ENCODE results near the gene KCNQ1. TPM values are rescaled to one million over a fixed set of nuclear protein-coding genes. Genes with fewer than 3 reads are reported as not detected.

Gene KCNQ1
- polyA plus RNA-seq, 10 donors = 1.2 to 3.6 (median 2.4) TPM

GRCh38 chr11:2423157-2424025 lies 21.4 kb upstream of the KCNQ1 start:
- DNase-seq = no peak

- no peak for DNase-seq
Observed at GRCh38 chr11:2424811-2425495, 19.9 kb upstream of the KCNQ1 start.

GRCh38 chr11:2425506-2425905 lies 19.3 kb upstream of the KCNQ1 start:
- no peak for DNase-seq

GRCh38 chr11:2426221-2426620 lies 18.6 kb upstream of the KCNQ1 start:
- no peak for DNase-seq

- DNase-seq = no peak
Observed at GRCh38 chr11:2426826-2427521, 17.8 kb upstream of the KCNQ1 start.

GRCh38 chr11:2427721-2428321 lies 17.0 kb upstream of the KCNQ1 start:
- DNase-seq = no peak

- peak; percentile 9 to 58 (median 53) for DNase-seq
Observed at GRCh38 chr11:2428322-2428795, 16.4 kb upstream of the KCNQ1 start.

- DNase-seq = no peak
Observed at GRCh38 chr11:2431395-2431794, 13.4 kb upstream of the KCNQ1 start.

- no peak for DNase-seq
Observed at GRCh38 chr11:2432171-2432621, 12.6 kb upstream of the KCNQ1 start.

GRCh38 chr11:2432628-2433071 lies 12.2 kb upstream of the KCNQ1 start:
- no peak for DNase-seq

- no peak for DNase-seq
Observed at GRCh38 chr11:2433106-2433925, 11.5 kb upstream of the KCNQ1 start.

- no peak for DNase-seq
Observed at GRCh38 chr11:2434008-2434407, 10.8 kb upstream of the KCNQ1 start.

GRCh38 chr11:2434506-2435255 lies 10.1 kb upstream of the KCNQ1 start:
- DNase-seq = no peak

GRCh38 chr11:2435288-2436012 lies 9.4 kb upstream of the KCNQ1 start:
- DNase-seq = no peak

GRCh38 chr11:2436013-2436520 lies 8.7 kb upstream of the KCNQ1 start:
- DNase-seq = no peak

- DNase-seq = no peak
Observed at GRCh38 chr11:2436521-2437031, 8.2 kb upstream of the KCNQ1 start.

GRCh38 chr11:2437516-2437915 lies 7.3 kb upstream of the KCNQ1 start:
- no peak for DNase-seq

GRCh38 chr11:2439820-2440219 lies 5.0 kb upstream of the KCNQ1 start:
- DNase-seq = no peak

- DNase-seq = no peak
Observed at GRCh38 chr11:2440646-2441045, 4.2 kb upstream of the KCNQ1 start.

Measured in muscle of back (tissue), 11 donors.